GM21619 (cell line): ENCODE measurements around the gene SERTAD4.
"Not testable (repeated sequence)": the region's sequence is repeated elsewhere in the genome, so short reads cannot be mapped to it uniquely, and the experiment has no call there.

ENCODE experiments used
- ATAC-seq: cut with Tn5 transposase; IDR thresholded peaks from one replicate; pipeline ENCODE4 v1.9.1; 2021; ENCODE audit not compliant: unreplicated experiment

SERTAD4 gene

DNA sequence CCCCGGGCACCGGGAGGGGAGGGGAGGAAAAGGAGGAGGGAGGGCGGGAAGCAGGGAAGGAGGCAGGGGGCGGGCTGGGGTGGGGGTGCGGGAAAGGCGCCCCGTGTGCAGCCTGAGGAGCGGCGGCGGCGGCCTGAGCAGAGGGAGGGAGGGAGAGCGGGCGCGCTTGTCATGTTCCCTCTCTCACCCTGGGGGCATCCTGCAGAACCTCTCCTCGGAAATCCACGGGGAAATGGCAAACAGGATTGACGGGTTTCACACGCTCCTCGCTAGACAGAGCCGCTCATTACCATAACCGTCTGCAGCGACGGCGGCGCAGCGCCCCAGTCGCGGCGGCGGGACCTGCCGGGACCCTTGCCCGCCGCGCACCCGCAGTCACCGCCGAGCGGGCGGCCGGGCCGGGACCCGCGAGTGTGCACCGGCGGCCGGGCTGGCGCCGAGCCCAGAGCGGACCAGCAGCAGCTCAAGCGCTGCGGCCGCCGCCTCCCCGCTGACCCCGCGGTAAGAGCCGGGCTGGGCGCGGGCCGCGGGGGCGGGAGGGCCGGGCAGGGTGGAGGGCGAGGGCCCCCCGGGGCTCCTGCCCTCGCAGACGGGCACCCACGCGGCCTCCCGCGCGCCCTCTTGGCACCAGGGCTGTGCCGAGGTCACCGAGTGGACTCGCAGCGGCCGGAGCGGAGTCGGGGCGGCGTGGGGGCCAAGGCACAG lies at the start of gene SERTAD4:
Gene SERTAD4, plus strand, starts transcription at position 286 of the 705 bp plus-strand sequence. CDS start 5,165 bp downstream, outside the sequence.
- ATAC-seq, result no peak

DNA sequence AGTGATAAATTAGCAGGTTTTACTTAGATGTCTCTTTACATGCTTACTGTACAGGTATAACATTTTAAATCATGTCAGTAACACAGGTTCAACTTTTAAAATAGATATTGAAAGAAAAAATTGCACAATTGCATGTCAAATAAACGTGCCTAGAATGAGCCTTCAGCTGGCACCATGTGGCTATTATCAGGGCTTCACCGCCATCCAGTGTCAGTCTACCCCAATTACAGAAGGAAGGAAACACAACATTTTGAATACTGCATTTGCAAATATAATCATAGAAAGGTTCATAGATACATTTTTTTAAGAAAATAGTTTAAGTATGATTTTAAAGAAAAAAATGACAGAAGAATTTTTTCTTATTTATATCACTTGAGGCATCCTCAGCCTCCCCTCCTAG lies 47.5 kb upstream of the SERTAD4 start:
- no peak for ATAC-seq

DNA sequence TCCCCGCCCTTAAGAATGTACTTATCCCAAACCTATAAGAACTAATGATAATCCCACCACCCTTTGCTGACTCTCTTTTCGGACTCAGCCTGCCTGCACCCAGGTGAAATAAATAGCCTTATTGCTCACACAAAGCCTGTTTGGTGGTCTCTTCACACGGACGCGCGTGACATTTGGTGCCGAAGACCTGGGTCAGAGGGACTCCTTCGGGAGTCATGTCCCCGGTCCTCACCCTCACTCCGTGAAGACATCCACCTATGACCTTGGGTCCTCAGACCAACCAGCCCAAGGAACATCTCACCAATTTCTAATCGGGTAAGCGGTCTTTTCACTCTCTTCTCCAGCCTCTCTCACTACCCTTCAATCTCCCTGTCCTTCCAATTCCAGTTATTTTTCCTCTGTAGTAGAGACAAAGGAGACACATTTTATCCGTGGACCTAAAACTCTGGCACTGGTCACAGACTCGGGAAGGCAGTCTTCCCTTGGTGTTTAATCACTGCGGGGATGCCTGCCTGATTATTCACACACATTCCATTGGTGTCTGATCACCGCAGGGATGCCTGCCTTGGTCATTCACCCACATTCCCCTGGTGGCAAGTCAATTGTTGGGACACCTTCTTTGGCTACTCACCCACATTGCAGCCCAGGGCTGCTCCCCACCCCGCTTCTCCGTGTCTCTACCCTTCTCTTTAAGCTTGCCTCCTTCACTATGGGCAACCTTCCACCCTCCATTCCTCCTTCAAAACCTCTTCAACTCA lies 44.6 kb upstream of the SERTAD4 start:
- ATAC-seq, result not testable (repeated sequence)

DNA sequence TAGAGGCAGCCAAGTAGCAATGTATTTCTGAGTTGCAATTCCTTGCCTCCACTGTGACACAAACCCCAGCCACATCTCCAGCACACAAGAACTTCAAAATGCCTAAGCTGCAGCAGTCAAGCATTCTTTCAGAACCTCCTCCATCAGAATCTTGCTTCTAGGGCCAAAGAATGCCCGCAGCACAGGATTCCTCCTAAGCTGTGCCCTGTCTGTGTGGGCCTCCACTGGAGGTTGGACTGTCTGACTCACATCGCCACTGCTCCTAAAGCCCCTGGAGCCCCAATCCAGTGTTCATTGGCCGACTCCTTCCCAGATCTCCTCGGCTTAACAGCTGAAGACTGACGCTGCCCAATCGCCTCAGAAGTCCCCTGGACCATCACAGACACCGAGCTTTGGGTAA lies 43.2 kb upstream of the SERTAD4 start:
- ATAC-seq, result no peak

GRCh38 chr1:210195635-210196160 lies 36.9 kb upstream of the SERTAD4 start:
- ATAC-seq, result no peak

- not testable (repeated sequence) for ATAC-seq
Observed at GRCh38 chr1:210196266-210196665, 36.3 kb upstream of the SERTAD4 start.

- no peak for ATAC-seq
Observed at GRCh38 chr1:210198840-210199239, 33.8 kb upstream of the SERTAD4 start.

- ATAC-seq, result no peak
Observed at GRCh38 chr1:210200124-210200736, 32.4 kb upstream of the SERTAD4 start.

- ATAC-seq, result no peak
Observed at GRCh38 chr1:210201681-210202080, 30.9 kb upstream of the SERTAD4 start.

GRCh38 chr1:210207597-210208450 lies 24.8 kb upstream of the SERTAD4 start:
- ATAC-seq, result no peak

- ATAC-seq, result no peak
Observed at GRCh38 chr1:210213335-210213734, 19.3 kb upstream of the SERTAD4 start.

DNA sequence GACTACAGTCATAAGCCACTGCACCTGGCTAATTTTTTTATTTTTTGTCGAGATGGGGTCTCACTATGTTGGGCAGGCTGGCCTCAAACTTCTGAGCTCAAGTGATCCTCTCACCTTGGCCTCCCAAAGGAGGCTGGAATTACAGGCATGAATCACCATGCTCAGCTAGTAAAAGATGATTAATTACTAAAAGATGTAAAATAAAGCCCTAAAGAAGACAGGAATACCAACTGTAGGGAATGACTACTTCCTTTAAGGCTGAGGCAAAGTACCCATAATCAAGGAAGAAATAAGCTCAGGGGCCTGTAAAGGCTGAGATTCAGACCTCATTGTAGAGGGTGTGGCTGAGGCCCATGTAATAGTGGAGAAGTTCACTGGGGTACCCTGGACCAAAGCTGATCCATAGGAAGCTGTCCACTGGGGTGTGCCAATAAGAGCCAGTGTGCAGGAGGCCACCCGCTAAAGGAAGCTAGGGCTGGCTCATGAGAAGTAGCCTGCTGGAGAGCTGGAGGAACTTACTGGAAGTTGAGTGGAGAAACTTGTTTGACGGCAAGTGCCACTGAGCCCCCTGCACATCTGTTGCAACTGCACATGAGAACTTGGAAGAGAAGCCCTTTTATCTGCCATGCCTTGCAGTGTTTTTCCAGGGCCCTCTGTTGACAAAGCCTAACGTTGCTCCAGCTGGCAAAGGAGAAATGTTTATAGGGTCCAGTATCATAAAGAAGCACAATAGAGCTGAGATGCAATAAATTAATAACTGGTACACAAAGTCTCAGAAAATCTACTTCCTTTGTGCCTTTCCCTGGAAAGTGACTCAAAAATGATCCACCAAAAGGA lies 17.8 kb upstream of the SERTAD4 start:
- no peak for ATAC-seq

GRCh38 chr1:210217482-210217881 lies 15.1 kb upstream of the SERTAD4 start:
- ATAC-seq, result no peak

DNA sequence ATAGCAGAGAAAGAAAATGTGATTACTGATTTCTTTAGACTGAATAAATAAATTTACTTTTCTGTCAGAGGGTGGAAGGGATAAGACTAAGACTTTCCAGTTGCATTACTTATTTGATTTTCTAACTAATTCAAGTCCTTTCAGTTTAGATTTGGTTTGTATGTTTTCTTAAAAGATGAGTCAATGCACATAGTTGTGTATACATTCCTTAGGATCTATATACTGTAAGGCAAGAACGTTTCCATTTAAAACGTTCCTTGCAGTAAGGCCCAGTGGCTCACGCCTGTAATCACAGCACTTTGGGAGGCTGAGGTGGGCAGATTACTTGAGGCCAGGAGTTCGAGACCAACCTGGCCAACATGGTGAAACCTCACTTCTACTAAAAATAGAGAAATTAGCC lies 14.5 kb upstream of the SERTAD4 start:
- ATAC-seq, result no peak

DNA sequence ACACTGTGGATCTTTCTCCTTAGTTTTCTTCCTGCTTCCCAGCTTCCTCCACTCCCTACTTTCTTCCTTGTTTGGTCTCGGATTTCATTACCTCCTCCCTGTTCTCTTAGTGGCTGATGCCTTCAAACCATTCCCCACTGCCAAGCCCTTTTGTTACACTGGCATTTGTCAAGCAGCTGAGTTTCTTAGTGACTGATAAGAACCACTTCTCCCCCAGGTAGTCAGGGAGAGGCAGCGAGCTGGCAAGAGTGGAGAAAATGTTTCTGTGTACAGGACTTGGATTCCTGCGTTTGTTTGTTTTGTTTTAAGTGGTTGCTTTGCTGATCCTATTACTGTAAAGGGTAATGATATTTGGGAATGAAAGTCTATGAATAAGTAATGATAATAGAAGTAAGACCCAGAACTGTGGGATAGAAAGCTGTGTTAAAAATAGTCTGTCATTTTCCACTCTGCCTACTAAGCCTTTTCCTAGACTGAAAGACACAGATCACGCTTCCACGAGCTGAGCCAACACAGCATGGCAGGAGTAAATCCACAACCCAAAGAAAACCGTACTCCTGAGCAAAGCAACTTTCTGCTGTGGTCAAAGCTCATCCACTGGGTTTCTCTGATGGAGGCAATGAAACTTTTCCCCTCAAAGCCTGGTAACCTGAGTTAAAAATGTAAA lies 10.1 kb upstream of the SERTAD4 start:
- ATAC-seq, result no peak

DNA sequence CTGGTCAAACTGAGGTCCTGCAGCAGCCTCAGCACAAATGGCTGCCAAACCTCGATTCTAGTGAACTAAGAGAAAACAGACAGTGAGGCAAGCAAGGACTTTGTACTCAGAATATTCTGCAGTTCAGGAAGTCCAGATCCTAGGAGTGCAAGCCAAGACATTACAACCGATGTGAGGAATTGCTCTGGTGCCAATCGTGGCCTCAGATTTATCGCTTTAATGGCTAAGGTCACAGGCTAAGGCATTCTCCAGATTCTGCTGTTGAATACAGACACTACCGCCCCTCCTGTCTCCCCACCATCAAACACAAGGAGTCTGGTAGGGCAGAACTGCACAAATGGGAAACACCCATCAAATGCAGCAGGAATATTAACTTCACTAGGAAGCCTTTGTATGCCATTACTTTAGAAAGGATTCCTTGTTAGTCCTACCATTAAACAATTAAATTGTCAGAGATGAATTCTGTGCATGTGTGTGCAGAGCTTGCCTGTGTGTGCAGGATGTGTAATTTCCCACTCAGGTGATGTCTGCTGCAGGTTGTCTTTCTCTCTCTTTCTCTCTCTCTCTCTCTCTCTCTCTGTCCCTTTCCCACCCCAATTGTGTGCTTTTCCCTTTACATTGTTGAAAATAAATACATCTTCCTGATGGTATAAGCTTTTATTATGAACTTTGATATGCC lies 9.2 kb upstream of the SERTAD4 start:
- no peak for ATAC-seq

GRCh38 chr1:210228158-210228557 lies 4.4 kb upstream of the SERTAD4 start:
- ATAC-seq, result no peak

DNA sequence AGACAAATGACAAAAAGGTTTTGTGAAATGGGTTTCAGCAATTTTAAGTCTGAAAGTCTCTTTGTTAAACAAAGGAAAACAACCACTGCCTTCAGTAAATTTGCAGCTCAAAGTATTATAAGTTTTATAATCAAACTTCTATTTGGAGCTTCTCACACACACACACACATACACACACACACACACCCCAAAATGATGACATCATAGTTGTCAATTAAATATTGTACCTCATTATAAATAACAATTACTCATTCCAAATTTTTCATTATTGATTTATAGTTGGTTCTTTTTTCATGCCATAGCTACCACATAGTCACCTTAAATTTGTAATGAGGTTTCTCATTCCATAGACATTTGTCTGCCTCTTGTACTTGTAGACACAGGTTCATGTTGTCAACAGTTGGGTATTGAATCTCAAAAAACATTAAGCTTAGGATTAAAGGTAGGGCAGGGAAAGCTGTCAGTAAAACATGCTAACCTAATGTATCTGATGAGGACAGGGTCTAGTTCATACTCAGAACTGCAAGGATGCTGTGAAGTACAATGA lies 2.4 kb upstream of the SERTAD4 start:
- no peak for ATAC-seq
